Aortic smooth muscle cell (primary cell): ENCODE measurements around the gene CD244. TPM values are rescaled to one million over a fixed set of nuclear protein-coding genes. Genes with fewer than 3 reads are reported as not detected.

Experiments
- total RNA-seq: library from RNA; depleted of rRNA; stranded (reverse); fragments of >200 nt; gene quantifications from 2 replicates; pipeline ENCODE4 v1.2.3, GENCODE V29; 2014

Gene CD244, protein sequence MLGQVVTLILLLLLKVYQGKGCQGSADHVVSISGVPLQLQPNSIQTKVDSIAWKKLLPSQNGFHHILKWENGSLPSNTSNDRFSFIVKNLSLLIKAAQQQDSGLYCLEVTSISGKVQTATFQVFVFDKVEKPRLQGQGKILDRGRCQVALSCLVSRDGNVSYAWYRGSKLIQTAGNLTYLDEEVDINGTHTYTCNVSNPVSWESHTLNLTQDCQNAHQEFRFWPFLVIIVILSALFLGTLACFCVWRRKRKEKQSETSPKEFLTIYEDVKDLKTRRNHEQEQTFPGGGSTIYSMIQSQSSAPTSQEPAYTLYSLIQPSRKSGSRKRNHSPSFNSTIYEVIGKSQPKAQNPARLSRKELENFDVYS
- not detected in 2 replicates for total RNA-seq

DNA sequence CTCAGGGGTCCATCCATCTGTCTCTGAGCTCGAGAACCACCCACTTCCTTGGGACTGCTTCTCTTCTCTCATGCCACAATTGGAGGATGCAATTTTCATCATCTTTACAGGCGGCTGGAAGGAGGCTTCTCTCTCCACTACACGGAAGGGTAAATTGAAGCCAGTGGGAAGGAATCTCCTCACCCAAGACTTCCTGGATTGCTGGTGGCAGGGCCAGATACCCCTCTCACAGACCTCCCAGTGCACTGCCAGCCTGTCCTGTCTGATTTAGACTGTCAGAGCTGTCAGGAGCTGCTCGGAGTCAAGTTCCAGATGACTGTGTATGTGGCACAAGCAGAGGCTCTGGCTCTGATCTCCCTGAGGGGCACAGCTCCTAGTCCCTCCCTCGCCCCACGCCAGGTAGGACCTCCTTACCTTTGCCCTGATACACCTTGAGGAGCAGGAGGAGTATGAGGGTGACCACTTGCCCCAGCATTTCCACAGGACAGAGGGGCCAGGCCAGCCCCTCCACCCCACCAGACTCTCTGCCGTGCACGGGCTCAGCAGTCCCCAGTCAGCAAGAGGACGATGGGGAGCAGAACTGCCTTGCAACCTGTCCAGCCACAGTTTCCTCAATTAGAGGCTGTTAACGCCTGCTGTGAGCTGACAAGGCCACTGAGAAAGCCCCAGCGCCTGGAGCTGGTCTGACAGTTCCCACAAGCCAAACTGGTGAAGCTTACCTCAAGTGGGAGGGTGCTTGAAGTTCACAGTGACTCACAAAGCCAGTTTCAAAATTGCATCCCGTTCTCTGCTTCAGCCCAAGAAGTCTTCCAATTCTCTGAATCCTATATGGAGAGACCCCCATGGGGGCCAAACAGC is at the start of gene CD244:
Gene CD244, minus strand, starts transcription at position 685 of the 858 bp plus-strand sequence. Its CDS starts 210 bp downstream, at position 475.

DNA sequence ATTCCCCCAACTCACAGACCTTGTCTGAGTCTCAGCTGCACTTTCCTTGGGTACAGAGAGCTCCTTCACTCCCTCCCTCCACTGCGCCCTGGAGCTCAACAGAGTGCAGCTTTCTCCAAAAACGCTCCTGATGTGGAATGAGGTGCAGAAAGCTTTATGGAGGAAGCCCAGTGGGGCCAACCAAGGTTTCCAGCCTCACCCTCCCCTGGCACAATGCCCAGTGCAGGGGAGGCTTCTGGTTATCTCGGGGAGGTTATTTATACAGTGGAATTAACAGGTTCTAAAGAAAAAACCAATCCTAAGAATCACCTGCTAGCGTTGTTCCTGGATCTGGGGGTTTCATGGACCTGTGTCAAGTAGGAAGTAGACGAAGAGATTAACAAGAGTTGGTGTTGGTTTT is 22.4 kb upstream of the CD244 start, which contains the start of gene ITLN1:
Gene ITLN1, minus strand, starts transcription at position 139 of the 400 bp plus-strand sequence. CDS start 303 bp downstream, outside the sequence.

DNA sequence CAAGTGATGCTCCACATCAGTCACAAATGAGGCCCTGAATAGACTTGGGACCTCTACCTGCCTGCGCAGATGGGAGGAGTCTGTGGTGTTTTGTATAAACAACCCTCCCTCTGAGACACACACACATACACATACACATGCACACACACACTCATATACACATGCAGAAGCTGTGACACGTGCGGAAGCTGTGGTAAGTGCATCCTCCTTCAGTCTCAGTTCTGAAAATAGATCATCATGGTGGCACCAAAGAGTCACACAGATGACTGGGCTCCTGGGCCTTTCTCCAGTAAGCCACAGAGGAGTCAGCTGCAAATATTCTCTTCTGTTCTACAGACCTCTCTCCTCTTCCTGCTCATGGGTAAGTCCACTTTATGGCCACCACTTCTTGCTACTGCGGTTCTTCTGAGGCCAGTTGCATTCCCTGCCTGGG is 66.7 kb downstream of the CD244 start, which contains the start of gene LY9:
Gene LY9, plus strand, starts transcription at position 224 of the 433 bp plus-strand sequence. Its CDS starts 14 bp downstream, at position 238.

Other genes starting within 250 kb of the CD244 start
- gene SLAMF1, start 215.8 kb downstream of the CD244 start, total RNA-seq: not detected in 2 replicates
- gene CD48, start 151.1 kb downstream of the CD244 start, total RNA-seq: not detected in 2 replicates
- not detected in 2 replicates for gene SLAMF7, start 123.6 kb downstream of the CD244 start, total RNA-seq
- not detected in 2 replicates for gene LY9, start 66.7 kb downstream of the CD244 start, total RNA-seq
- not detected in 2 replicates for gene ITLN1, start 22.3 kb upstream of the CD244 start, total RNA-seq
- gene ITLN2, start 91.9 kb upstream of the CD244 start, total RNA-seq: not detected in 2 replicates
- gene F11R, start 158.3 kb upstream of the CD244 start, total RNA-seq: 4.2 and 11.6 TPM in 2 replicates
- 12.3 and 26.7 TPM in 2 replicates for gene TSTD1, start 176.1 kb upstream of the CD244 start, total RNA-seq
- 73.6 and 80.6 TPM in 2 replicates for gene USF1, start 183.1 kb upstream of the CD244 start, total RNA-seq
- under 0.01 TPM in 1 of 2 replicates, not detected in the other for gene ARHGAP30, start 207.0 kb upstream of the CD244 start, total RNA-seq
- gene NECTIN4, start 226.7 kb upstream of the CD244 start, total RNA-seq: 0.13 TPM in 1 of 2 replicates, not detected in the other
- gene KLHDC9, start 235.5 kb upstream of the CD244 start, total RNA-seq: 1.8 and 3.5 TPM in 2 replicates